Stimulated activated CD8-positive, alpha-beta memory T cell treated with anti-CD3 and anti-CD28 coated beads, Interleukin-4, amount 100 ng/mL, for 48 hours (primary cell): Measurements from ENCODE around the gene FDX1.

ENCODE experiments used
- DNase-seq: peaks from one replicate; pipeline ENCODE4 v3.0.0-alpha.2; 2020

Gene FDX1

GRCh38 chr11:110431674-110432073 is 1.9 kb downstream of the FDX1 start:
- no peak for DNase-seq

GRCh38 chr11:110432713-110433392 is 3.1 kb downstream of the FDX1 start:
- no peak for DNase-seq

GRCh38 chr11:110433393-110434333 is 3.9 kb downstream of the FDX1 start:
- DNase-seq, result no peak

GRCh38 chr11:110434952-110435779 is 5.4 kb downstream of the FDX1 start:
- no peak for DNase-seq

GRCh38 chr11:110435780-110436717 is 6.3 kb downstream of the FDX1 start:
- DNase-seq, result no peak

- DNase-seq, result no peak
Measured at GRCh38 chr11:110438017-110438416, 8.3 kb downstream of the FDX1 start.

GRCh38 chr11:110445437-110445836 is 15.7 kb downstream of the FDX1 start:
- no peak for DNase-seq

- no peak for DNase-seq
Measured at GRCh38 chr11:110446061-110446460, 16.3 kb downstream of the FDX1 start.

- DNase-seq, result no peak
Measured at GRCh38 chr11:110446594-110446993, 16.8 kb downstream of the FDX1 start.

GRCh38 chr11:110447343-110447742 is 17.6 kb downstream of the FDX1 start:
- no peak for DNase-seq

GRCh38 chr11:110447897-110448745 is 18.4 kb downstream of the FDX1 start:
- DNase-seq, result no peak

GRCh38 chr11:110450246-110450645 is 20.5 kb downstream of the FDX1 start:
- no peak for DNase-seq

- no peak for DNase-seq
Measured at GRCh38 chr11:110452720-110453119, 23.0 kb downstream of the FDX1 start.

- DNase-seq, result no peak
Measured at GRCh38 chr11:110453684-110454354, 24.1 kb downstream of the FDX1 start.

- no peak for DNase-seq
Measured at GRCh38 chr11:110454609-110455008, 24.9 kb downstream of the FDX1 start.

GRCh38 chr11:110455718-110456117 is 26.0 kb downstream of the FDX1 start:
- no peak for DNase-seq

GRCh38 chr11:110463153-110463552 is 33.4 kb downstream of the FDX1 start:
- DNase-seq, result peak; percentile 49

- no peak for DNase-seq
Measured at GRCh38 chr11:110465231-110465630, 35.5 kb downstream of the FDX1 start.

GRCh38 chr11:110467556-110467955 is 37.8 kb downstream of the FDX1 start:
- no peak for DNase-seq

- DNase-seq, result no peak
Measured at GRCh38 chr11:110468121-110468520, 38.4 kb downstream of the FDX1 start.
